NCI-H146 (cell line): ENCODE measurements around the gene CFH.
A peak's percentile ranks its signal among the peaks of the same experiment; 100 is the strongest.
"Not testable (repeated sequence)": the region's sequence is repeated elsewhere in the genome, so short reads cannot be mapped to it uniquely, and the experiment has no call there.

Experiments
- DNase-seq: peaks from one replicate; lab custom pipeline; 2025; lab: John Stamatoyannopoulos, UW

CFH gene

GRCh38 chr1:196667131-196667530 is 15.3 kb downstream of the CFH start:
- no peak for DNase-seq

GRCh38 chr1:196669051-196669450 is 17.2 kb downstream of the CFH start:
- DNase-seq: no peak

GRCh38 chr1:196669693-196670092 is 17.9 kb downstream of the CFH start:
- no peak for DNase-seq

- DNase-seq: no peak
Observed at GRCh38 chr1:196674908-196675307, 23.1 kb downstream of the CFH start.

GRCh38 chr1:196677781-196678509 is 26.1 kb downstream of the CFH start:
- DNase-seq: no peak

- no peak for DNase-seq
Observed at GRCh38 chr1:196678510-196678884, 26.7 kb downstream of the CFH start.

- DNase-seq: no peak
Observed at GRCh38 chr1:196680107-196680506, 28.3 kb downstream of the CFH start.

- DNase-seq: no peak
Observed at GRCh38 chr1:196684476-196684875, 32.6 kb downstream of the CFH start.

GRCh38 chr1:196685506-196685905 is 33.7 kb downstream of the CFH start:
- DNase-seq: no peak

- no peak for DNase-seq
Observed at GRCh38 chr1:196689001-196689400, 37.2 kb downstream of the CFH start.

- peak; percentile 90 for DNase-seq
Observed at GRCh38 chr1:196690582-196690981, 38.7 kb downstream of the CFH start.

- no peak for DNase-seq
Observed at GRCh38 chr1:196698993-196699392, 47.1 kb downstream of the CFH start.

- DNase-seq: no peak
Observed at GRCh38 chr1:196701144-196701543, 49.3 kb downstream of the CFH start.

GRCh38 chr1:196709892-196710291 is 58.0 kb downstream of the CFH start:
- DNase-seq: not testable (repeated sequence)

- DNase-seq: no peak
Observed at GRCh38 chr1:196717868-196718267, 66.0 kb downstream of the CFH start.

- peak; percentile 86 for DNase-seq
Observed at GRCh38 chr1:196723325-196724185, 71.7 kb downstream of the CFH start.

- no peak for DNase-seq
Observed at GRCh38 chr1:196732526-196732925, 80.7 kb downstream of the CFH start.

GRCh38 chr1:196733091-196733970 is 81.5 kb downstream of the CFH start:
- no peak for DNase-seq

GRCh38 chr1:196734006-196734405 is 82.2 kb downstream of the CFH start:
- no peak for DNase-seq

GRCh38 chr1:196734460-196734859 is 82.6 kb downstream of the CFH start:
- DNase-seq: no peak

- DNase-seq: no peak
Observed at GRCh38 chr1:196738730-196739129, 86.9 kb downstream of the CFH start.

- peak; percentile 71 for DNase-seq
Observed at GRCh38 chr1:196743244-196743643, 91.4 kb downstream of the CFH start.
